ENCODE results near the gene BASP1.

The BASP1 gene

GRCh38 chr5:17180864-17181723 lies 36.3 kb upstream of the BASP1 start:
- no peak for TF ChIP-seq CTCF (IDR thresholded peaks at IDR 0.05)

- no peak for TF ChIP-seq CTCF (IDR thresholded peaks at IDR 0.05)
Observed at GRCh38 chr5:17182494-17182893, 34.9 kb upstream of the BASP1 start.

GRCh38 chr5:17182981-17183380 lies 34.5 kb upstream of the BASP1 start:
- no peak for TF ChIP-seq CTCF (IDR thresholded peaks at IDR 0.05)

GRCh38 chr5:17183831-17184230 lies 33.6 kb upstream of the BASP1 start:
- no peak for TF ChIP-seq CTCF (IDR thresholded peaks at IDR 0.05)

- TF ChIP-seq CTCF (IDR thresholded peaks at IDR 0.05) = no peak
Observed at GRCh38 chr5:17184588-17184987, 32.8 kb upstream of the BASP1 start.

GRCh38 chr5:17185349-17185748 lies 32.1 kb upstream of the BASP1 start:
- no peak for TF ChIP-seq CTCF (IDR thresholded peaks at IDR 0.05)

- TF ChIP-seq CTCF (IDR thresholded peaks at IDR 0.05) = peak; percentile 41
Observed at GRCh38 chr5:17185773-17186172, 31.7 kb upstream of the BASP1 start.
